Panc1 (cell line): ENCODE measurements around the gene GMDS. TPM values are rescaled to one million over a fixed set of nuclear protein-coding genes. Genes with fewer than 3 reads are reported as not detected.

ENCODE experiments used
- ATAC-seq: fragments of 200-7000 bp; cut with Tn5 transposase; 2 replicates; pipeline ENCODE4 v1.9.1; 2020; ENCODE audit warnings: mild to moderate bottlenecking, moderate library complexity
- BruUV-seq: library from RNA; stranded (reverse); fragments of 400-500 nt; replicated peaks from 2 replicates; lab custom pipeline; 2021; lab: Mats Ljungman, UMichigan
- CTCF ChIA-PET: fragments of 300-600 bp; sonication (Branson Sonifier 250); formaldehyde crosslinking; loops from one replicate; lab custom pipeline; 2022; ENCODE audit warnings: antibody characterized with exemption; lab: Charles Lee
- POLR2A ChIA-PET: fragments of 300-600 bp; sonication (Branson Sonifier 250); formaldehyde crosslinking; loops from one replicate; lab custom pipeline; 2022; ENCODE audit warnings: antibody characterized with exemption; lab: Charles Lee
- DNase-seq: peaks from one replicate; pipeline ENCODE4 v3.0.0-alpha.2; 2010; ENCODE audit warnings: low read depth, low spot score
- H3K27ac ChIP-seq: 2 replicates; pipeline ENCODE4 v1.5.1; 2011; ENCODE audit warnings: mild to moderate bottlenecking, low read length, inconsistent platforms
- H3K27me3 ChIP-seq: fragments of 200-500 bp; sonication (Bioruptor generic); 2 replicates; pipeline ENCODE4 v1.6.0; 2014; ENCODE audit warnings: low read length, inconsistent platforms; ENCODE audit not compliant: control insufficient read depth, insufficient read depth
- H3K36me3 ChIP-seq: fragments of 200-500 bp; sonication (Bioruptor generic); 2 replicates; pipeline ENCODE4 v1.5.1; 2014; ENCODE audit warnings: inconsistent platforms, mild to moderate bottlenecking, low read length, moderate library complexity; ENCODE audit not compliant: control insufficient read depth, insufficient read depth
- H3K4me1 ChIP-seq: 2 replicates; pipeline ENCODE4 v1.5.1; 2011; ENCODE audit warnings: inconsistent platforms, mild to moderate bottlenecking, low read length, moderate library complexity; ENCODE audit not compliant: control insufficient read depth, insufficient read depth
- H3K4me3 ChIP-seq, 2 experiments: 2 replicates each; pipeline ENCODE4 v1.5.1; 2011 to 2012; ENCODE audit warnings: low read depth in 2 of 2, low read length in 2 of 2, mild to moderate bottlenecking in 2 of 2, inconsistent platforms in 1 of 2, moderate library complexity in 1 of 2
- H3K9me3 ChIP-seq: fragments of 200-500 bp; sonication (Bioruptor generic); 2 replicates; pipeline ENCODE4 v1.5.1; 2014; ENCODE audit warnings: low read depth, mild to moderate bottlenecking, inconsistent platforms, low read length, moderate library complexity; ENCODE audit not compliant: control insufficient read depth, insufficient read depth
- CTCF ChIP-seq: fragments of 450-650 bp; IDR thresholded peaks from 2 replicates; pipeline ENCODE4 v1.5.1; 2017; ENCODE audit warnings: mild to moderate bottlenecking
- POLR2AphosphoS5 ChIP-seq: IDR thresholded peaks from 2 replicates; pipeline ENCODE4 v1.6.1; 2012; ENCODE audit warnings: mild to moderate bottlenecking, low read depth, low read length, moderate library complexity
- REST ChIP-seq, 2 experiments: IDR thresholded peaks; 2 replicates each; pipeline ENCODE4 v1.6.1; 2011 to 2012; ENCODE audit warnings: low read depth in 2 of 2, control low read depth in 1 of 2, low read length in 1 of 2, mild to moderate bottlenecking in 1 of 2, moderate library complexity in 1 of 2; ENCODE audit not compliant: insufficient read depth in 1 of 2
- SIN3A ChIP-seq: IDR thresholded peaks from 2 replicates; pipeline ENCODE4 v1.6.1; 2012; ENCODE audit warnings: low read depth, mild to moderate bottlenecking, low read length, moderate library complexity, borderline replicate concordance; ENCODE audit not compliant: insufficient read depth
- TCF7L2 ChIP-seq: IDR thresholded peaks from 2 replicates; pipeline ENCODE4 v1.6.1; 2011; ENCODE audit warnings: mild to moderate bottlenecking, low read depth, low read length, inconsistent platforms
- in situ Hi-C: cut with HindIII; loops from 2 replicates; pipeline ENCODE4 v1.10.0; 2016; ENCODE audit warnings: low sequenced_read_pairs, low pct_unique_long_range_greater_than_20kb
- intact Hi-C: fragments of 100-400 bp; cut with micrococcal nuclease; formaldehyde crosslinking; loops from one replicate; pipeline ENCODE4 v1.10.0; 2022; ENCODE audit not compliant: unreplicated experiment
- total RNA-seq: library from RNA; stranded (reverse); gene quantifications from one replicate; pipeline ENCODE4 v1.2.1, GENCODE V29; 2021; ENCODE audit not compliant: unreplicated experiment

Gene GMDS
- total RNA-seq, 1 experiment from 2014 or later: 9.8 TPM

- DNase-seq (no peak), ATAC-seq (no peak)
- ChIA-PET CTCF (no interaction called here), POLR2A (no interaction called here)
- intact Hi-C loops: no loop called here
- no peaks in the 10 kb centered on the region for H3K27me3 ChIP-seq
- H3K9me3 ChIP-seq: no peaks in the 10 kb centered on the region
- H3K4me3 ChIP-seq: no peak overlapping the region
- TF ChIP-seq CTCF (no peak), SIN3A (no peak), TCF7L2 (no peak), POLR2AphosphoS5 (no peak), REST (IDR thresholded peaks at IDR 0.05; ENCODE audit: insufficient read depth in 1 of 2, low read depth in 2 of 2, low read length in 1 of 2) (no peak)
- no TSS peak for BruUV-seq
- in situ Hi-C loops: no loop called here
- no peaks in the 10 kb centered on the region for H3K36me3 ChIP-seq
- no peak overlapping the region for H3K27ac ChIP-seq
- no peaks in the 10 kb centered on the region for H3K4me1 ChIP-seq
Observed at GRCh38 chr6:2035826-2036709, 209.3 kb downstream of the GMDS start.

GRCh38 chr6:2035046-2035445 lies 210.4 kb downstream of the GMDS start:
- ChIA-PET CTCF (no interaction called here), POLR2A (no interaction called here)
- H3K27ac ChIP-seq: no peak overlapping the region
- TF ChIP-seq SIN3A (no peak), TCF7L2 (no peak), REST (IDR thresholded peaks at IDR 0.05; ENCODE audit: insufficient read depth in 1 of 2, low read depth in 2 of 2, low read length in 1 of 2) (no peak), POLR2AphosphoS5 (no peak), CTCF (no peak)
- no peaks in the 10 kb centered on the region for H3K27me3 ChIP-seq
- no peak for DNase-seq
- H3K9me3 ChIP-seq: no peaks in the 10 kb centered on the region
- no peak for ATAC-seq
- no peak overlapping the region for H3K4me3 ChIP-seq
- no peaks in the 10 kb centered on the region for H3K36me3 ChIP-seq
- in situ Hi-C loops: no loop called here
- intact Hi-C loops: no loop called here
- H3K4me1 ChIP-seq: no peaks in the 10 kb centered on the region
- BruUV-seq: no TSS peak
